ENCODE results near the gene LITAF. TPM values are rescaled to one million over a fixed set of nuclear protein-coding genes. Genes with fewer than 3 reads are reported as not detected.
A peak's percentile ranks its signal among the peaks of the same experiment; 100 is the strongest.
"Not testable (repeated sequence)": the region's sequence is repeated elsewhere in the genome, so short reads cannot be mapped to it uniquely, and the experiment has no call there.

Gene LITAF
- total RNA-seq, 2 donors from 2014 or later: 112 to 191 TPM

DNA sequence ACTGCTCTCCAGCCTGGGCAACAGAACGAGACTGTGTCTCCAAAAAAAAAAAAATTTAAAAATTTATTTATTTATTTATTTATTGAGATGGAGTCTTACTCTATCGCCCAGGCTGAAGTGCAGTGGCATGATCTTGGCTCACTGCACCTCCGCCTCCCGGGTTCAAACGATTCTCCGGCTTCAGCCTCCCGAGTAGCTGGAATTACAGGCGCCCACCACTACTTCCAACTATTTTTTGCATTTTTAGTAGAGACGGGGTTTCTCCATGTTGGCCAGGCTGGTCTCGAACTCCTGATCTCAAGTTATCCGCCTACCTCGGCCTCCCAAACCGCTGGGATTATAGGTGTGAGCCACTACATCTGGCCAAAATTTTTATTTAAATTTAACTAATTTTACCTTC, 73.4 kb downstream of the LITAF start:
- H3K36me3 Mint-ChIP-seq; H3K9me3 Mint-ChIP-seq; ATAC-seq; H3K4me3 Mint-ChIP-seq; H3K27me3 Mint-ChIP-seq; H3K27ac Mint-ChIP-seq; H3K4me1 Mint-ChIP-seq (ENCODE audit: low read depth in 2 of 2); DNase-seq (ENCODE audit: low spot score): not testable (repeated sequence)

DNA sequence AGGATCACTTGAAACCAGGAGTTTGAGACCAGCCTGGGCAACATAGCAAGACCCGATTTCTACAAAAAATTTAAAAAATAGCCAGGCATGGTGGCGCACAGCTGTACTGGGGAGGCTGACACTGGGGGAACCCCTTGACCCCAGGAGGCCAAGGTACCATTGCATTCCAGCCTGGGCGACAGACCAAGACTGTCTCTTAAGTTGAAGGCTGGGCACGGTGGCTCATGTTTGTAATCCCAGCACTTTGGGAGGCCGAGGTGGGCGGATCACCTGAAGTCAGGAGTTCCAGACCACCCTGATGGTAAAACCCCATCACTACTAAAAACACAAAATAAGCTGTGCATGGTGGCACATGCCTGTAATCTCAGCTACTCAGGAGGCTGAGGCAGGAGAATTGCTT, 74.9 kb downstream of the LITAF start:
- H3K4me3 Mint-ChIP-seq: no peak overlapping the region
- no peak overlapping the region for H3K27ac Mint-ChIP-seq
- ATAC-seq (no peak), DNase-seq (ENCODE audit: low spot score) (no peak)
- H3K27me3 Mint-ChIP-seq: no peaks in the 10 kb centered on the region
- H3K36me3 Mint-ChIP-seq: no peaks in the 10 kb centered on the region
- no peaks in the 10 kb centered on the region for H3K9me3 Mint-ChIP-seq
- H3K4me1 Mint-ChIP-seq (ENCODE audit: low read depth in 2 of 2): no peaks in the 10 kb centered on the region

DNA sequence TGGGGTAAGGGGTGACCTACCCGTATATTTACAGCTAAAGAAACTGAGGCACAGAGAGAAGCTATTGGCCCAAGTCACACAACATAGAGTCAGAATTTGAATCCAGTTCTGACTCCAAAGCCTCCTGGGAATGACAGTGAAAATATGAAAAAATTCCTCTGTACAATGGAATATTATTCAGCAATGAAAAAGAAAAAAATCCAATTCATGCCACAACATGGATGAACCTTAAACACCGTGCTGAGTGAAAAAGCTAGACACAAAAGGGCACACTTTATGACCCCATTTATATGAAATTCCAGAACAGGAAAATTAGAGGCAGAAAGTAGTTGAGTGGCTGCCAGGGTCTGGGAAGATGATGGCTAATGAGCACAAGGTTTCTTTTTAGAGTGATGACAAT, 75.4 kb downstream of the LITAF start:
- no peaks in the 10 kb centered on the region for H3K4me1 Mint-ChIP-seq (ENCODE audit: low read depth in 2 of 2)
- no peaks in the 10 kb centered on the region for H3K27me3 Mint-ChIP-seq
- no peaks in the 10 kb centered on the region for H3K36me3 Mint-ChIP-seq
- ATAC-seq (no peak), DNase-seq (ENCODE audit: low spot score) (no peak)
- H3K4me3 Mint-ChIP-seq: no peak overlapping the region
- H3K27ac Mint-ChIP-seq: no peak overlapping the region
- H3K9me3 Mint-ChIP-seq: no peaks in the 10 kb centered on the region

DNA sequence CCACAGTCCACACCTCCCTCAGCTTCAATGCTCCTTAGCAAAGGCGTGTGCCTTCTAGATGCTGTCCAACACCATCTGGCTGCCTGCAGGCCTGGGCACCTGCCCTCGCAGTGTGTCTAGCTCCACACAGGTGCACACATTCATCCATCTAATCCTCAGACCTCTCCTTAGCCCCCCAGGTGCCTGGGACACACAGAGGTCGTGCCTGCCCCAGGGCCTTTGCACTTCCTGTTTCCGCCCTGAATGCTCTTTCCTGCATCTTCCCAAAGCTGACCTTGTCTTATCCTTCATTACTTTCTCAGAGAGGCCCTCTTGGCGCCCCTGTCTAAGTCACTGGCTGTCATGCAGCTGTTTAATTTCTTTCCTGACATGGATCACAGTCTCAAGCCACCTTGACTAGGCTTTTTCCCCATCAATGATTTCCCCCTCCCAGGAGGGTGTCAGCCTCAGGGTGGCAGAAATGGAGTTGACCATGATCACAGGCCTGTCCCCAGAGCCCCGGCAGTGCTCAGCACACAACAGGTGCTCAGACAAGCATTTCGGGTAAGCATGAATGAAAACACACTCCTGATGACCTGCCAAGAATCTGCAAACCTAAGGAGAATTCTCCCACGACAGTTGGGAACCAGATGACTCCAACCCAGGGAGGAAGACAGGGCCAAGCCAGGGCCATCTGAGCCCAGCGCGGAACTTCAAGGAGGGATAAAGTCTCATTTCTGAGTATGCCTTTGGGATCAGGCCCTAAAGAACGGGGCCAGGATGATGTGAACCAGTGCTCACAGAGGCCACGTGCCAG, 76.3 kb downstream of the LITAF start:
- DNase-seq (ENCODE audit: low spot score) (no peak), ATAC-seq (no peak)
- Mint-ChIP-seq H3K4me1 (ENCODE audit: low read depth in 2 of 2) (no peaks in the 10 kb centered on the region), H3K27me3 (no peaks in the 10 kb centered on the region), H3K36me3 (no peaks in the 10 kb centered on the region), H3K4me3 (no peak overlapping the region), H3K9me3 (no peaks in the 10 kb centered on the region), H3K27ac (no peak overlapping the region)

DNA sequence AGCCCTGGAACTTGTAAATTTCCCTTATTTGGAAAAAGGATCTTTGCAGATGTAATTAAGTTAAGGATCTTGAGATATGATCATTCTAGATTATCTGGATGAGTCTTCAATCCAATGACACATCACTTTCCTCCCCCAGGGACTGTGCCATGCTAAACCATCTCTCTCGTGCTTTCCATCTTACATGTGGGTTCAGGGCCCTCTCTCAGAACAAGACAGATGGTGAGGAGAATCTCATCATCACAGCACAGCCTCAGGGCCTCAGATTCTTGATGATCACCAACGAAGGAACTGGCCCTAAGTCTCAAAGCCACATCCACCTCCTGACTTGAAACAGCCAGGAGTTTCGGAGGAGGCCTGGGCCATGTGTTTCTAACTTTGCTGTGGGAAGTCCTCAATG, 78.7 kb downstream of the LITAF start:
- H3K9me3 Mint-ChIP-seq: no peaks in the 10 kb centered on the region
- peaks cover 0 to 2% of the 10 kb centered on the region in 2 donors for H3K4me1 Mint-ChIP-seq (ENCODE audit: low read depth in 2 of 2)
- DNase-seq (ENCODE audit: low spot score) (no peak), ATAC-seq (no peak)
- H3K36me3 Mint-ChIP-seq: no peaks in the 10 kb centered on the region
- no peaks in the 10 kb centered on the region for H3K27me3 Mint-ChIP-seq
- H3K27ac Mint-ChIP-seq: no peak overlapping the region
- no peak overlapping the region for H3K4me3 Mint-ChIP-seq

DNA sequence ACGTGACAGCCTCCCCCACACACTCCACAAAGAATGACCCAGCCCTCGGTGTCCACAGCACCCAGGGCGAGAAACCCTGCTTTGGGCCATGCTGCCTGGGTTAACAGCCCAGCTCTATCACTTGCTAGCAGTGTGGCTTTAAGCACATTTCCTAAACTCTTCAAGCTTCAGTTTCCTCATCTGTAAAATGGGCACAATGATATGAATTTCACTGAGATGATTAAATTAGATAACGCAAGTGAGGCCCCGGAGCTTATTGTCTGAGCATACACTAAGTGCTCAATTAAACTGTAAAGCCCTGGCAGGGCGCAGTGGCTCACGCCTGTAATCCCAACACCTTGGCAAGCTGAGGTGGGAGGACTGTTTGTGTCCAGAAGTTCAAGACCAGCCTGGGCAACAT, 79.4 kb downstream of the LITAF start:
- ATAC-seq: no peak
- Mint-ChIP-seq H3K27me3 (no peaks in the 10 kb centered on the region), H3K9me3 (no peaks in the 10 kb centered on the region), H3K4me1 (ENCODE audit: low read depth in 2 of 2) (peaks cover 0 to 2% of the 10 kb centered on the region in 2 donors), H3K4me3 (no peak overlapping the region), H3K27ac (no peak overlapping the region), H3K36me3 (no peaks in the 10 kb centered on the region)
- DNase-seq (ENCODE audit: low spot score): no peak

DNA sequence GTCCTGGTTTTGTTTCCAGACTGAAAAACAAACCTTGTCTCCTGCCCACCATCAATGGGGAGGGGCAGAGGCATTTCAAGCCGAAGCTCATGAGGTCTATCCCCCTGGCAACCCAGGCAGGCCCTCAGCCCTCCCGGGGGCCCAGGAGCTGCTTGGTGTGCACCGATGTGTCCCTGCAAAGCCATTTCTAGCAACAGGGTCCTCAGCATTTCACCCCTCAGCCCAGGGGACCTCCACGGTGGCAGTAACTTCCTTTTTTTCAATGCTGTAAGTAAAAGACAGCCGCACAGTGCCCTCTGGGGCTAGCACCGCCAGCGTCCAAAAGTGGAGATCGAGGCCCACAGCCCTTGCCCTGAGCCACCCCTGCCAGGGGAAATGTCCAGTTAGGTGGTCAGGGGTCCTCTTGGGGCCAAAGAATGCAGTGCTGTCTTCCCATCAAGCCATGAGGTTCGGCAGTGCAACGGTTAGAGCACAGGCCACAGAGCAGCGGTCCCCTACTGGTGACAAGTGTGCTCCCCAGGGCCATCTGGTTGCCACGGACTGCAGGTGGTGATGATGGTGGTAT, 79.9 kb downstream of the LITAF start:
- H3K27me3 Mint-ChIP-seq: no peaks in the 10 kb centered on the region
- no peaks in the 10 kb centered on the region for H3K9me3 Mint-ChIP-seq
- no peak overlapping the region for H3K4me3 Mint-ChIP-seq
- H3K4me1 Mint-ChIP-seq (ENCODE audit: low read depth in 2 of 2): peaks cover 0 to 2% of the 10 kb centered on the region in 2 donors
- no peak for ATAC-seq
- DNase-seq (ENCODE audit: low spot score): no peak
- H3K36me3 Mint-ChIP-seq: no peaks in the 10 kb centered on the region
- no peak overlapping the region for H3K27ac Mint-ChIP-seq

DNA sequence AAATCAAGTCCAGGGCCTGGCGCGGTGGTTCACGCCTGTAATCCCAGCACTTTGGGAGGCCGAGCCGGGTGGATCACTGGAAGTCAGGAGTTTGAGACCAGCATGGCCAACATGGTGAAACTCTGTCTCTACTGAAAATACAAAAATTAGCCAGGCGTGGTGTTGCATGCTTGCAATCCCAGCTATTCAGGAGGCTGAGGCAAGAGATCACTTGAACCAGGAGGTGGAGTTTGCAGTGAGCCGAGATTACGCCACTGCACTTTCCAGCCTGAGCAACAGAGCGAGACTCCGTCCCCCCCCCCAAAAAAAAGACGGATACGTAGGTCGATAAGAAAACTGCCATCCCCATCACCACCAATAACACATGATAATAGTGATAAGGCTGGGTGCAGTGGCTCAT, 82.5 kb downstream of the LITAF start:
- H3K27ac Mint-ChIP-seq; H3K27me3 Mint-ChIP-seq; DNase-seq (ENCODE audit: low spot score); H3K4me1 Mint-ChIP-seq (ENCODE audit: low read depth in 2 of 2); H3K4me3 Mint-ChIP-seq; ATAC-seq; H3K9me3 Mint-ChIP-seq; H3K36me3 Mint-ChIP-seq: not testable (repeated sequence)

DNA sequence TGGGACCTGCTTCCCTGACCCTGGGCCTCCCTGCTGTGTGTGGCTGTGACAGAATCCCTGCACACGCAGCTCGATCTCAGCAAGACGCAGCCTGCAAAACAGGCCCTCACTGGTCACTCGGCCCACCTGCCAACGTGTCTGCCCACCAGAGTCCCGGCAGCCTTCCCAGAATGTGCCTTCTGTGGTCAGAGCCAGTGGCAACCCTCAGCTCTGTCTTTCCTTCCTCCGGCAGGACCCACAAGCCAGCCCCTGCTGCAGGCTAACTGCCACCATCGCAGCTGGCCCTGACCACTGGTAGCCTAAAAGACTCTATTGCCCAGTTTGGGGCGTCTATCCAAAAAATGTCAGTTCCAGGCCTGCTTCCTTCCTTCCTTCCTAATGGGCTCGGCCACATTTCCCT, 83.2 kb downstream of the LITAF start:
- Mint-ChIP-seq H3K36me3 (no peaks in the 10 kb centered on the region), H3K27me3 (no peaks in the 10 kb centered on the region), H3K4me1 (ENCODE audit: low read depth in 2 of 2) (peaks cover 0 to 2% of the 10 kb centered on the region in 2 donors), H3K27ac (no peak overlapping the region), H3K9me3 (no peaks in the 10 kb centered on the region), H3K4me3 (no peak overlapping the region)
- ATAC-seq: no peak
- no peak for DNase-seq (ENCODE audit: low spot score)

DNA sequence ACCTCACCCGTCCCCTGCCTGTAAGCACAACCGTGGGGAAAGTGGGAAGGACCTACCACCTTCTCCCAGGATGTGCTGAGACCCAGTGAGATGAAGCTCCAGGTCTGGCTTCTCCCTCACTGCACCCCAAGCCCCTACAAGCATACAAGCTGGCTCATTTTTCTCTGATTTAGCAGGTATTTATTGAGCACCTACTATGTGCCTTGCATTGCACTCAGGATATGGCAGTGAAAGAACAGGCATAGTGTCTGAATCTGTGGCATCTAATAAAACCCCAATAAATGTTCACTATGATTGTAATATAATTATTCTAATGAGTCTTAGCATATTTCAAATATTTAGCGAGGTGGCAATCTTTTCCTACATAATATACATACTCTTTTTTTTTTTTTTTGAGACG, 84.5 kb downstream of the LITAF start:
- H3K36me3 Mint-ChIP-seq: no peaks in the 10 kb centered on the region
- ATAC-seq (no peak), DNase-seq (ENCODE audit: low spot score) (no peak)
- H3K9me3 Mint-ChIP-seq: no peaks in the 10 kb centered on the region
- no peak overlapping the region for H3K4me3 Mint-ChIP-seq
- H3K27ac Mint-ChIP-seq: no peak overlapping the region
- no peaks in the 10 kb centered on the region for H3K27me3 Mint-ChIP-seq
- peaks cover 2 to 4% of the 10 kb centered on the region in 2 donors for H3K4me1 Mint-ChIP-seq (ENCODE audit: low read depth in 2 of 2)

DNA sequence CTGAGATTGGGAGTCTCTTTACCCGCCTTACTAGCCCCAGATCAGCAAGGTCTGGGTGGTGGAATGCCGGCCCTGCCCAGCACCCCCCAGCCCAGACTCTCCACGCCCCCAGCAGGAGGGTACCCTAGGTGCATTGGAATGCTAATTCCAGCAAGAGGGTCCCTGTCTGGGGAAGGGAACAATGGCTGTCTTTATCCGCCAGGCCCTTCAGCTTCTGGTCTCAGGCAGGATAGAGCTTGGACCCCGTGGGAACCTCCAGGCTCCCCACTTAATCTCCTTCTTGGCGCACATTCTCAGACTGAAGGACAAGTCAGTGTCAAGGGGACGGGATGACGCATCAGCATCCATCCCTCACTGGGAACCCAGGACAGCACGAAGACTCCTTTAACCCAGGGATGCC, 85.1 kb downstream of the LITAF start:
- Mint-ChIP-seq H3K9me3 (no peaks in the 10 kb centered on the region), H3K4me1 (ENCODE audit: low read depth in 2 of 2) (peaks cover 8 to 10% of the 10 kb centered on the region in 2 donors), H3K27ac (no peak overlapping the region), H3K4me3 (no peak overlapping the region), H3K27me3 (no peaks in the 10 kb centered on the region), H3K36me3 (no peaks in the 10 kb centered on the region)
- no peak for DNase-seq (ENCODE audit: low spot score)
- ATAC-seq: no peak

DNA sequence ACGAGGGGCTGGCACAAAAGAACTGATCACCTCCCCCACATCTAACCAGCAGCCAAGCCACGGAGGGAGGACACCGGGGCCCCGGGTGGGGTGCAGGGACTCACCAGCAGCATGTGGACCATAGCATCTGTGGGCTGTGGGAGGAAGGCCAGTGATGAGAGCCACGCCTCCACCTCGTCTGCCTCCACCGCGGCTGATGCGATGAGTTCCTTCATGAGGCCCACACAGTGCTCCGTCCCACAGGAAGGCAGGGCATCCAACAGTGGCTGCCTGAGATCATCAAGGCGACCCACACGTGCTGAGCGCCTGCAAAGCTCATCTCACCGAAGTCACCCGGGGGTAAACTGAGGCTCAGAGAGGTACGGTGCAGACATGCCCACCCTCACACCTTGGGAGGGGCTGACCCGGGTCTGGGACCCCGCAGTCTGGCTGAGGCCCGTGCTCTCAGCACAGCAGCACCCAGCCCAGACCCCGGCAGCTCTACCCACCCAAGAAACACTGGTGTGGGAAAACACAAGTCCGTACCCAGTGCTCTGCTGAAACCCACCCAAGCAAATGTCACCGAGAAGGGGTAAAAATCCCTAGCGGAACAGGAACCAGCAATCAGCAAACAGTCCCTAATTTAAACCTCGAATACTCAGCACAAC, 85.9 kb downstream of the LITAF start:
- DNase-seq (ENCODE audit: low spot score) (no peak), ATAC-seq (peak; percentile 11 to 25)
- Mint-ChIP-seq H3K36me3 (no peaks in the 10 kb centered on the region), H3K27ac (no peak overlapping the region), H3K4me1 (ENCODE audit: low read depth in 2 of 2) (peaks cover 12 to 15% of the 10 kb centered on the region in 2 donors), H3K9me3 (no peaks in the 10 kb centered on the region), H3K27me3 (no peaks in the 10 kb centered on the region), H3K4me3 (no peak overlapping the region)

DNA sequence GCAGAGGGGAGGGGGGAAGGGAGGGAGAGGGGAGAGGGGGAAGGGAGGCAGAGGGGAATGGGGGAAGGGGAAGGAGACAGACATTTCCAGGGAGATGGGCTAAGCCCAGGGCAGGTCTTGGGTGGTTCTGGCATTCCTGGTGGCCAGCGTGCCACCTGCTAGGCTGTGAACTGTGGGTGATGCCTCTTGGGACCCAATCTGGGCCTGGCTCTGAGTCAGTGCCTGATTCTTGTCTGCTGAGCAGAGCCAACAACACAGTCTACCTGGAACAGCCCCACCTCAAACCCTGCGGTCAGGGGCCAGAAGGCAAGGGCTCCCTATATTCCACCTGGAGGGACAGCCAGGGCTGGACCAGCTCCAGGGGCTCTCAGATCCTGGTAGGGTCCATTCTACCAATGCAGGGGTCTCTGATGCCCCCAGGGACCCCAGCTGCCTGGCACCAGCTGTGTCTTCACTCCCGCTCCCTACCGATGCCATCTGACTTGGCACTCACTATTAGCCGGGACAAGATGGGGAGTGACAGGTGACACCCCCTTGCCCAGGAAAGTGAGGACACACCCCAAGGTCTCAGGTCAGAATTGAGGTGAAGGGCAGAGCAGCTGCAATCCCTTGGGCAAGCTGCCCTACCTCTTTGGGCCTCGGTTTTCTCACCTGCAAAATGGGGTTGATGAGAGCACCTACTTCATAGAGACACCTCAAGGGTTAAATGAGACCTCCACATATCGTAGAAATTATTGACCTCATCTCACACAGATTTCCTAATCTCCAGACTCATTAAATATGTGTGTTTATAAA, 87.2 kb downstream of the LITAF start:
- Mint-ChIP-seq H3K4me3 (no peak overlapping the region), H3K4me1 (ENCODE audit: low read depth in 2 of 2) (peaks cover 16 to 20% of the 10 kb centered on the region in 2 donors), H3K27ac (no peak overlapping the region), H3K9me3 (no peaks in the 10 kb centered on the region), H3K27me3 (no peaks in the 10 kb centered on the region), H3K36me3 (no peaks in the 10 kb centered on the region)
- DNase-seq (ENCODE audit: low spot score) (no peak), ATAC-seq (peak in 1 of 2 donors; percentile 11)

DNA sequence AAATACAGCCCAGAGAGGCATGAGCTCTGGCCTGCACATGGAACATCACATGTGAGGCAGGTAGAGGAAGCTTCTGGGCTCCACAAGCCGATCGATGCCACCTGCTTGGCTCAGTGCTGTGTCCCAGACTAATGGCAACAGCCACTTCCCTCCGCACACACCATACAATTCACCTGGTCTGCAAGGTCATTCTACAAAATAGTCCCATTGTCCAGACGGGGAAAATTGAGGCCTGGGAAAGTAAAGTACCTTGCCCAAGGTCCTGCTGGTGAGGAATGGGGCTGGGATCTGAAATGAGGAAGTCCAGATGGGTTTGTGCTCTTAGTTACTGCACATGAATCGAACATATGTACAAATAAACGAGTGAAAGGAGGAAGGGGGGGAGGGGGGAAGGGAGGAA, 88.0 kb downstream of the LITAF start:
- H3K27me3 Mint-ChIP-seq: no peaks in the 10 kb centered on the region
- no peak overlapping the region for H3K4me3 Mint-ChIP-seq
- no peak for ATAC-seq
- peaks cover 14 to 20% of the 10 kb centered on the region in 2 donors for H3K4me1 Mint-ChIP-seq (ENCODE audit: low read depth in 2 of 2)
- no peaks in the 10 kb centered on the region for H3K9me3 Mint-ChIP-seq
- no peaks in the 10 kb centered on the region for H3K36me3 Mint-ChIP-seq
- DNase-seq (ENCODE audit: low spot score): no peak
- no peak overlapping the region for H3K27ac Mint-ChIP-seq
